Amniotic epithelial cell (primary cell): ENCODE measurements around the gene LAYN.

Experiments used
- DNase-seq: peaks from one replicate; pipeline ENCODE4 v3.0.0-alpha.2; 2010; ENCODE audit warnings: low read depth

LAYN gene

DNA sequence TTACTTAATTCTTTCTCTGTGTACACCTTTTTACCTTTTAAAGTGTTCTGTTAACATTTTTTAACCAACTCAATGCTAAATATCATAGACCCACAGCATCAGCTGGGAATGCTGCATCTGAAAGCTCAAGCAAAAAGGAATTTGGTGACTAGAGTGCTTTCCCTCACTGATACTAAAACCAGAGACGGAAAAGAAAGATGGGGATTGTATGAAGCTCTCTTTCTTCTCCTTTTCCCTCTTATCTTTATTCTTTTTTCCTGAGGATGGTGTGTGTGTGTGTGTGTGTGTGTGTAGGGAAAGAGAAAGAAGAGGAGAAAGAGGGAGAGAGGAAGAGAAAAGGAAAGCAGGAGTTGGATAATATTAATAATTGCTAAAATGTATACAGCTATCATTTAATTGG is 57.6 kb downstream of the LAYN start:
- no peak for DNase-seq

DNA sequence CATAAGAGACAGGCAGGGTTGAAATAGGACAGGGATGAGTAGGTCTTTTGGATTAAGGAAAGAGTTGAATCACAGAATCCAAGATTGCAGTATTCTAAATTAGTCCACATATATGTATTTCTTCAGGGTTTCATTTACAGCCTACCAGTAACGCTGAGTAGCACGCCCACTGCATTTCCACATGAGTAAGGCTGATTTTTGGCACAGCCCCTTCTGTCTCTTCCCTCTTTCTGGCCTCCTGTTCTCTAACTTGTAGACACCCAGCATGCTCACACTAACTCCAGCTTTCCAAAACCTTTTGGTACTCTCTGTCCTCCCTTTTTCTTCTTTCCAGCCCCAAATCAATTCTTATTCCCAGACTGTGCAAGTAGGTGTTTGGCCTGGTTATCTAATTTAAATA is 58.0 kb downstream of the LAYN start:
- peak; percentile 41 for DNase-seq

DNA sequence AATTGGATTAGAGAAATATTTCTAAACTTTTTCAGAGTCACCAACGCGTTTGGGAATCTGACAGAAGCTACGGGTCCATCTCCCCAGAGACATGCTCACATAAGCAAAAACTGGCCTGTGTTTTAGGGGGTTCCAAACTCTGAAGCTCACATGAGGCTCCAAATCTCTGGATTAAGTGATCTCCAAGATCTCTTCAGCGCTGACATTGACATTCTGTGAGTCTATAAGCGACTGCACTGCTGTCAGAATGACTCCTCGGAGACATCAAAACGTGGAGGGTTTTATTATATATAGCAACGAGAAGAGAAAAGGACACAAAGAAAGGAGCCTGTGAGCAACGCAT is 61.1 kb downstream of the LAYN start:
- no peak for DNase-seq

GRCh38 chr11:111601979-111602864 is 61.7 kb downstream of the LAYN start, which contains the start of gene SIK2:
Gene SIK2 (plus strand): TSS chr11:111602449. CDS start chr11:111602564, 115 bp downstream.
- DNase-seq: peak; percentile 92

DNA sequence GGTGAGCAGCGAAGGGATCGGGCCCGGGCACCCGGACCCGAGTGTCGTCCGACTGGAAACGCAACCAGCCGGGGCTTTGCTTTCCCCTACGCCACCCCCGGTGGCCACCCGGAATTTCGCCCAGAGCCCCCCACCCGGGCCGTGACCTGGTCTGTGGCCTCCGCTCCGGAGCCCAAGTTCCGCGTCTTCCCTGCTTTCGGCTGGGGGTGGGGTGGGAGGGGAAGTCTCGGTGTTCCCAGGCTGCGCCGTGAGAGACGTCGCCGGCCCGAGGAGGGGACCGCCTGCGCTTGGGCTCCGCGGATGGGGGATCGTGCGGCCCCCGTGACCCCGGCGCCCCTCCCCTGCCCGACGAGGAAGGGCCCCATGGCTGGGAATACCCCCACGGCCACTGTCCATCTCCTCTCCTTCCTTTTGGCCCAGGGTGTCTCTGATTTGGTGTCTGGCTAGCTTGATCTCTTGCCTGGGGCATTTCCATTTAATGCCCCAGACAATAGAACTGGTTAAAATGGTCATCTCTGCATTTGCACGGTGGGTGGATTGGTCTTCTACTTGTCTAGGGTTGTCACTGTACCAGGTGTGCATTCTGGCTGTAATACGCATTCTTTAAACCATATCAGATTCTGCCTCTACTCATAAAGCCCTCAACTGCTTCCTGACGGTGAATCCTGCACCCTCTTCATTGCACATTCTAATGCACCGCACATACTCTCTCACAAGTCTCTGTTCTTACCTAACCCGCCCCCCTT is 62.5 kb downstream of the LAYN start:
- peak; percentile 56 for DNase-seq

GRCh38 chr11:111603611-111604130 is 63.2 kb downstream of the LAYN start:
- no peak for DNase-seq

GRCh38 chr11:111604392-111605009 is 64.0 kb downstream of the LAYN start:
- peak; percentile 46 for DNase-seq

GRCh38 chr11:111605681-111606080 is 65.2 kb downstream of the LAYN start:
- no peak for DNase-seq

GRCh38 chr11:111606986-111607385 is 66.5 kb downstream of the LAYN start:
- DNase-seq: peak; percentile 56

DNA sequence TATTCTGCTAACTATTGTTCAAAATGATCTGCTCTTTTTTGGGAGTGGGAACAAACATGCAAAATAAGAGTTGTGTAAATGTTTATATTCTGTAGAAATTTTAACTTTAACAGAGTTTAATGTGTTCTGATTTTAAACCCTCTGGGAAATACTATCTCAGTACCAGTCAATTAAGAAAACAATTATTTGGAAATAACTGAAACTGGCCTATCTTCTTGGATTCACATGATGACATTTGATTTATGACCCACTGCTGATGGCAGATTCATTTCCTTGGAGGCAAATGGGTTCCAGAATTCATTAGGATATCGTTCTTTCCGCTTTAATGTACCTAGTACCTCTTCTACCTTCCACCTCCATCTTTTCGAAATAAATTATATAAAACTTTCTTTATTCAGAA is 67.2 kb downstream of the LAYN start:
- DNase-seq: no peak
